Parathyroid adenoma (tissue), 2 donors: ENCODE measurements around the gene TF.
"Not testable (repeated sequence)": the region's sequence is repeated elsewhere in the genome, so short reads cannot be mapped to it uniquely, and the experiment has no call there.

Experiments used
- H2AFZ ChIP-seq: fragments of 300-600 bp; sonication (generic); one replicate; pipeline ENCODE4 v1.7.0; 2017; ENCODE audit warnings: antibody characterized with exemption, mild to moderate bottlenecking
- H3K27ac ChIP-seq: fragments of 300-600 bp; sonication (generic); one replicate; pipeline ENCODE4 v1.7.0; 2017
- H3K27me3 ChIP-seq: fragments of 300-600 bp; sonication (generic); one replicate; pipeline ENCODE4 v1.7.0; 2017; ENCODE audit warnings: low read length; ENCODE audit not compliant: control insufficient read depth, insufficient read depth
- H3K36me3 ChIP-seq: fragments of 300-600 bp; sonication (generic); one replicate; pipeline ENCODE4 v1.7.0; 2017; ENCODE audit warnings: low read length; ENCODE audit not compliant: control insufficient read depth, insufficient read depth
- H3K4me1 ChIP-seq: fragments of 300-600 bp; sonication (generic); one replicate; pipeline ENCODE4 v1.7.0; 2017; ENCODE audit warnings: control low read depth
- H3K4me2 ChIP-seq: fragments of 300-600 bp; sonication (generic); one replicate; pipeline ENCODE4 v1.7.0; 2017; ENCODE audit warnings: low read length
- H3K4me3 ChIP-seq: fragments of 300-600 bp; sonication (generic); one replicate; pipeline ENCODE4 v1.7.0; 2017; ENCODE audit warnings: low read depth, low read length
- H3K79me2 ChIP-seq: fragments of 300-600 bp; sonication (generic); one replicate; pipeline ENCODE4 v1.7.0; 2017; ENCODE audit warnings: control low read depth
- H3K9ac ChIP-seq: fragments of 300-600 bp; sonication (generic); one replicate; pipeline ENCODE4 v1.7.0; 2017; ENCODE audit warnings: mild to moderate bottlenecking
- H3K9me3 ChIP-seq: fragments of 300-600 bp; sonication (generic); one replicate; pipeline ENCODE4 v1.7.0; 2017; ENCODE audit warnings: low read length; ENCODE audit not compliant: control insufficient read depth
- TF ChIP-seq, protein P1 (sequence below): fragments of 300-600 bp; sonication (generic); IDR thresholded peaks from one replicate; pipeline ENCODE4 v1.7.0; 2017; ENCODE audit warnings: antibody characterized with exemption, mild to moderate bottlenecking
- donor health status: primary hyperparathyroidism.

The TF gene

DNA sequence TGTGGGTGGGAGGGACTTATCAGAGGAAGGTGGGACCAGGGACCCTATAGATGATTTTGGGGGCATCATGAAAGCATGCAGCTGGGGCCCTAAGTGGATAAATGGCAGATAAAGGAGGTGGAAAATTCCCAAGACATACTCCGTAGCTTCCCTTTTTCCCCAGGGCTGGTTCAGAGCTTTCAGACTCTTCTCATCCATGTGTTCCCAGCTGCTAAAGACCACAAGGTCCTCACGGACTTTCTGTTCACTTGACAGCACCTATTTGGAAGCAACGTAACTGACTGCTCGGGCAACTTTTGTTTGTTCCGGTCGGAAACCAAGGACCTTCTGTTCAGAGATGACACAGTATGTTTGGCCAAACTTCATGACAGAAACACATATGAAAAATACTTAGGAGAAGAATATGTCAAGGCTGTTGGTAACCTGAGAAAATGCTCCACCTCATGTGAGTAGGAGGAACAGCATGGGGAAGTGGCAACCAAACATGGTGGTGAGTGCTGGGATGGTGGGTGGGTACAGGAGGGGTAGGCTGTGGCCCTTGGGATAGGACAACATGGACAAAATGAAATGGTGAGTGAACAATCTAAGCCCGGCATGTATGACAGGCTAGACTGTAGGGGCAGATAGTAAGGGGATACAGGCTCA, 30.7 kb downstream of the TF start:
- Histone ChIP-seq H2AFZ (no peak overlapping the region), H3K36me3 (no peaks in the 10 kb centered on the region), H3K27me3 (no peaks in the 10 kb centered on the region), H3K4me2 (no peak overlapping the region), H3K9me3 (no peaks in the 10 kb centered on the region), H3K79me2 (no peaks in the 10 kb centered on the region), H3K27ac (no peak overlapping the region), H3K9ac (no peak overlapping the region), H3K4me3 (no peak overlapping the region), H3K4me1 (no peaks in the 10 kb centered on the region)
- TF ChIP-seq, protein P1, sequence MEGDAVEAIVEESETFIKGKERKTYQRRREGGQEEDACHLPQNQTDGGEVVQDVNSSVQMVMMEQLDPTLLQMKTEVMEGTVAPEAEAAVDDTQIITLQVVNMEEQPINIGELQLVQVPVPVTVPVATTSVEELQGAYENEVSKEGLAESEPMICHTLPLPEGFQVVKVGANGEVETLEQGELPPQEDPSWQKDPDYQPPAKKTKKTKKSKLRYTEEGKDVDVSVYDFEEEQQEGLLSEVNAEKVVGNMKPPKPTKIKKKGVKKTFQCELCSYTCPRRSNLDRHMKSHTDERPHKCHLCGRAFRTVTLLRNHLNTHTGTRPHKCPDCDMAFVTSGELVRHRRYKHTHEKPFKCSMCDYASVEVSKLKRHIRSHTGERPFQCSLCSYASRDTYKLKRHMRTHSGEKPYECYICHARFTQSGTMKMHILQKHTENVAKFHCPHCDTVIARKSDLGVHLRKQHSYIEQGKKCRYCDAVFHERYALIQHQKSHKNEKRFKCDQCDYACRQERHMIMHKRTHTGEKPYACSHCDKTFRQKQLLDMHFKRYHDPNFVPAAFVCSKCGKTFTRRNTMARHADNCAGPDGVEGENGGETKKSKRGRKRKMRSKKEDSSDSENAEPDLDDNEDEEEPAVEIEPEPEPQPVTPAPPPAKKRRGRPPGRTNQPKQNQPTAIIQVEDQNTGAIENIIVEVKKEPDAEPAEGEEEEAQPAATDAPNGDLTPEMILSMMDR = no peak

DNA sequence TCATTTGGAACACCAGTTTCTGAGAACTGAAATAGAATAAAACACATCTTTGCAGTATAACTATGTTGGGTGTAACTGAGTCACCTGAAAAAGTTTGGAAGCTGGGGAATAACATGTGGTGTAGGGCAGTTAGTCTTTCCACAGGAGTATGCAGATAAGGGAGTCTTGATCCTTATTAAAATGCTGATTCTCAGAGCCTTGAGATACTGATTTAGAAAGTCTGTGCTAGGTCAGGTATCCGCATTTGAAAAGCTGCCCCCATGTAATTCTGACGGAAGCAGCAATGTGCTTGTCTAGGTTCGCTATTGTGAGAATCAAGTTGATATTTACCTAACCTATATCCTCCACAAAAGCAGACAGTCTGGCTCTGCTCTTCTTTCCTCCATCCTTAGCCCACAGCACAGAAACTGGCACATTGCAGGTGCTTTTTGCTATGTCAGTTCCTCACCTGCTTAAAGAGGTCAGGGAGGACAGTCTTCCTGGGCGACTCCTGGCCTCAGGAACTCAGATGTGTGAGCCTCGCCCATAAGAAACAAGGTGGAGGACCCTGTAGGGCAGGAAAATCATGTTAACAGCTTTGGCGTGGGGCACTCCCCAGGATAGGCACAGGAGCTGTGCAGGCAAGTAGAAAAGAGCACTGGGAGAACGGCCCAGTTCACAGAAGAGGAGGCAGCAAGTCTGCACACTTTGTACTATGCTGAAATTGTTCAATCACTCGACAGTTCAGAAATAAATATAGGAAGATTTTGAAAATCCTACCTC, 31.8 kb downstream of the TF start:
- no peaks in the 10 kb centered on the region for H3K36me3 ChIP-seq
- H3K79me2 ChIP-seq = no peaks in the 10 kb centered on the region
- TF ChIP-seq, protein P1 = no peak
- H3K27me3 ChIP-seq = no peaks in the 10 kb centered on the region
- H3K4me2 ChIP-seq = no peak overlapping the region
- H3K9ac ChIP-seq = no peak overlapping the region
- H3K9me3 ChIP-seq = no peaks in the 10 kb centered on the region
- no peak overlapping the region for H2AFZ ChIP-seq
- H3K4me1 ChIP-seq = no peaks in the 10 kb centered on the region
- H3K27ac ChIP-seq = no peak overlapping the region
- H3K4me3 ChIP-seq = no peak overlapping the region

DNA sequence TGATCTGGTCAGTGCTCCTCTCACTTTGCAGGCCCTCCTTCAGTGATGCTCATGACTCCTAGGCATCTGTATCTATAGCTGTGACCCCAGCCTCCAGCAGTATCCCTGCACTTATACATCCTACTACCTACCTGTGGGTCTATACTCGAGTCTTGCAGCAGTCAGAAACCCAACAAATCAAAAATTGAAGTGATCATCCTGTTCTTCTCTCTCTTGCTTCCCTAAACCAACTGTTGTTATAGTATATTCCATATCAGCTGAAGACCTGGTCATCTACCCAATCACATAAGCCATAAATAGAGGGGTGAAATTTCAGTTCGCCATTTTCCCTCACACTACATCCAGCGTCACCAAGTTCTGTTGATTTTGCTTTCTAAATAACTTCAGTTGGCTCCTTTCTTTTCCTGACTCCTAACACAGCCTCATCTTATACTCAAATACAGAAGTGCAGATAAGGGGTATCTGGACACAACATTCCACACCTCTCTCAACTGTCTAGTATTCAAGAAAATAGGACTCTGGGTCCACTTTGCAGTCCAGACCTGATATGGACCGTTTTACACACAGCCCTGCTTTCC, 33.5 kb downstream of the TF start:
- Histone ChIP-seq H3K27me3 (no peaks in the 10 kb centered on the region), H3K4me3 (no peak overlapping the region), H3K9ac (no peak overlapping the region), H3K79me2 (no peaks in the 10 kb centered on the region), H3K36me3 (no peaks in the 10 kb centered on the region), H3K4me1 (no peaks in the 10 kb centered on the region), H3K27ac (no peak overlapping the region), H2AFZ (no peak overlapping the region), H3K4me2 (no peak overlapping the region), H3K9me3 (no peaks in the 10 kb centered on the region)
- TF ChIP-seq, protein P1 = no peak

DNA sequence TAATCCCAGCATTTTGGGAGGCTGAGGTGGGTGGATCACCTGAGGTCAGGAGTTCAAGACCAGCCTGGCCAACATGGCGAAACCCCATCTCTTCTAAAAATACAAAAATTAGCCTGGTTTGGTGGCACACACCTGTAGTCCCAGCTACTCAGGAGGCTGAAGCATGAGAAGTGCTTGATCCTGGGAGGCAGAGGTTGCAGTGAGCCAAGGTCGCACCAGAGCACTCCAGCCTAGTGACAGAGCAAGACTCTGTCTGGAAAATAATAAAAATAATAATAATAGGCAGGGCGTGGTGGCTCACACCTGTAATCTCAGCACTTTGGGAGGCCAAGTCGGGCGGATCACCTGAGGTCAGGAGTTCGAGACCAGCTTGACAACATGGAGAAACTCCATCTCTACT, 34.6 kb downstream of the TF start:
- H3K4me1 ChIP-seq, H3K4me2 ChIP-seq, H3K9ac ChIP-seq, H2AFZ ChIP-seq, H3K9me3 ChIP-seq, H3K27ac ChIP-seq, H3K4me3 ChIP-seq, H3K79me2 ChIP-seq, H3K36me3 ChIP-seq, H3K27me3 ChIP-seq: not testable (repeated sequence)

DNA sequence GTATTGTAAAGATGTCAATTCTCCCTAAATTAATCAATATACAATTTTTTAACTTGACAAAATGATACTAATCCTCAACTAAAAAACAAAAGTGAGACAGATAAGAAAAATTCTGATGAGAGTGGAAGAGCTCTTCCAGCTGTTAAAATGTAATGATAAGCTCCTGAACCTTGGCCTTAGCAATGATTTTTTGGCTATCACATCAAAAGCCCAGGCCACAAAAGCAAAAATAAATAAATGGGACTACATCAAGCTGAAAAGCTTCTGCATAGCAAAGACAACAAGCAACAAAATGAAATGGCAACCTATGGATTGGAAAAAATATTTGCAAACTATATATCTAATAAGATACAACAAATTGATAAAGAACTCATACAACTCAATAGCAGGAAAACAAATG, 35.4 kb downstream of the TF start:
- no peaks in the 10 kb centered on the region for H3K27me3 ChIP-seq
- no peak overlapping the region for H3K9ac ChIP-seq
- no peaks in the 10 kb centered on the region for H3K9me3 ChIP-seq
- H3K4me3 ChIP-seq = no peak overlapping the region
- H3K79me2 ChIP-seq = no peaks in the 10 kb centered on the region
- TF ChIP-seq, protein P1 = no peak
- no peak overlapping the region for H2AFZ ChIP-seq
- no peaks in the 10 kb centered on the region for H3K4me1 ChIP-seq
- H3K27ac ChIP-seq = no peak overlapping the region
- no peaks in the 10 kb centered on the region for H3K36me3 ChIP-seq
- H3K4me2 ChIP-seq = no peak overlapping the region
